ENCODE data around the gene FAM32A.

- TF ChIP-seq CTCF (IDR thresholded peaks at IDR 0.05) (no peak), POLR2A (IDR thresholded peaks at IDR 0.05) (no peak)
These were observed 43.1 kb upstream of the FAM32A start for GRCh38 chr19:16142032-16142580.
